HTERT RPE-1 (cell line): Measurements from ENCODE around the gene FBXL13.
"Not testable (repeated sequence)": the region's sequence is repeated elsewhere in the genome, so short reads cannot be mapped to it uniquely, and the experiment has no call there.

Source experiments
- in situ Hi-C: fragments of 300-500 bp; cut with MboI; formaldehyde crosslinking; loops from 4 replicates; pipeline ENCODE4 v1.14.3; 2020; ENCODE audit warnings: low sequenced_read_pairs

Gene FBXL13

DNA sequence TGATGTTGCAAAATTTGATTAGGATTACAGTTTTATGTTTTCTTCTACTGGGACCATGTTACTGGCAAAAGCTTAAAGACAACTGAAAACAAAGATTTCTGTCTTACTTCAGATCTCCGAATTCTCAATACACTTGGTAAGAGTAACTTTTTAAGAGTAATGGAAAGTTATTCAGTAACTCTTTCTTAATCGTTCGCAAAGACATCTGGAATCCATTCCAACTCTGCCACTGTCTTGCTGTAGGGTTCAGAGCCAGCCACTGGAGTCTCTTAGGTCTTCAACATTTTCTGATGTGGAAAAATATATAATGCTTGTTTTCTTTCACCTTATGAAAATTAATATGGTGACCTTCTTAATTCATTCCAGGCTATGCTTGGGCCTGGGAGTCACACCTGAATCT lies 295.9 kb downstream of the FBXL13 start:
- in situ Hi-C loops = not testable (repeated sequence)

DNA sequence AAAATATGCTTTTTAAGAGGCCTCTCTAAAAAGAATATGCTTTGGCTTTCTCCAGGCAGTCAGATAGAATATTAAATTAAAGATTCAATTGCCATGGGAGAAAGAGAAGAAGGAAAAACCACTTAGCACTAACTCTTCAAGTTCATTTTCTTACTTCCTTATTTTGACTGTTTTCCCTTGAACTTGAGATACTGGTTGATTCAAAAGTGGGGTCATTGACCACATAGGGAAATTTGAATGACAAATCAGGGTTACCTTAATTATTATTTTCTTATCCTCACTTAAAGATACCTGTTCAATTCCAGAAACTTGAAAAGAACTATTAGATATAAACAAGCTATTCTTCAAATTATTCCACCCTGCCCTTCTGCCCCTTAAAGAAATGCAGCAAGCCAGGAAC lies 298.4 kb downstream of the FBXL13 start:
- in situ Hi-C loops = not testable (repeated sequence)

- in situ Hi-C loops = not testable (repeated sequence)
Observed at GRCh38 chr7:102770467-102770866, 304.1 kb downstream of the FBXL13 start.

- in situ Hi-C loops = not testable (repeated sequence)
Observed at GRCh38 chr7:102769657-102770192, 304.9 kb downstream of the FBXL13 start.

GRCh38 chr7:102763295-102763905 lies 311.2 kb downstream of the FBXL13 start:
- in situ Hi-C loops = not testable (repeated sequence)
